Right atrium auricular region (tissue), 2 donors: Measurements from ENCODE around the gene ISG15. TPM values are rescaled to one million over a fixed set of nuclear protein-coding genes. Genes with fewer than 3 reads are reported as not detected.

Experiments used
- DNase-seq: peaks from one replicate; pipeline ENCODE4 v3.0.0-alpha.2; 2019; ENCODE audit warnings: low spot score
- H3K27ac ChIP-seq, 2 donors: fragments of 200-600 bp; sonication (generic); 1 replicate in 1 of 2; 2 replicates in 1 of 2; pipeline ENCODE4 v1.5.1; 2016 to 2019
- H3K27me3 ChIP-seq, 2 donors: fragments of 200-600 bp; sonication (generic); one replicate each; pipeline versions ENCODE4 v1.5.1 to v1.6.0; 2017 to 2019
- H3K36me3 ChIP-seq: fragments of 200-600 bp; sonication (generic); one replicate; pipeline ENCODE4 v1.5.1; 2016
- H3K4me1 ChIP-seq, 2 donors: fragments of 200-600 bp; sonication (generic); one replicate each; pipeline versions ENCODE4 v1.5.1 to v1.6.0; 2017 to 2019
- H3K4me3 ChIP-seq, 2 donors: fragments of 200-600 bp; sonication (generic); 1 replicate in 1 of 2; 2 replicates in 1 of 2; pipeline ENCODE4 v1.5.1; 2017 to 2019; ENCODE audit warnings: mild to moderate bottlenecking in 1 of 2, moderate library complexity in 1 of 2
- H3K9me3 ChIP-seq, 2 donors: fragments of 200-600 bp; sonication (generic); one replicate each; pipeline ENCODE4 v1.5.1; 2019
- total RNA-seq, 2 donors: library from RNA; depleted of rRNA; stranded (reverse); fragments of >200 nt; gene quantifications; one replicate each; pipeline ENCODE4 v1.1.0, GENCODE V29; 2016
- TF ChIP-seq, protein P1 (sequence below), 2 donors: fragments of 200-600 bp; sonication (generic); IDR thresholded peaks; one replicate each; pipeline ENCODE4 v1.5.1; 2019; ENCODE audit warnings: antibody characterized with exemption in 2 of 2

ISG15 gene
- total RNA-seq, 2 donors from 2014 or later, result 26.8 to 32.2 TPM

DNA sequence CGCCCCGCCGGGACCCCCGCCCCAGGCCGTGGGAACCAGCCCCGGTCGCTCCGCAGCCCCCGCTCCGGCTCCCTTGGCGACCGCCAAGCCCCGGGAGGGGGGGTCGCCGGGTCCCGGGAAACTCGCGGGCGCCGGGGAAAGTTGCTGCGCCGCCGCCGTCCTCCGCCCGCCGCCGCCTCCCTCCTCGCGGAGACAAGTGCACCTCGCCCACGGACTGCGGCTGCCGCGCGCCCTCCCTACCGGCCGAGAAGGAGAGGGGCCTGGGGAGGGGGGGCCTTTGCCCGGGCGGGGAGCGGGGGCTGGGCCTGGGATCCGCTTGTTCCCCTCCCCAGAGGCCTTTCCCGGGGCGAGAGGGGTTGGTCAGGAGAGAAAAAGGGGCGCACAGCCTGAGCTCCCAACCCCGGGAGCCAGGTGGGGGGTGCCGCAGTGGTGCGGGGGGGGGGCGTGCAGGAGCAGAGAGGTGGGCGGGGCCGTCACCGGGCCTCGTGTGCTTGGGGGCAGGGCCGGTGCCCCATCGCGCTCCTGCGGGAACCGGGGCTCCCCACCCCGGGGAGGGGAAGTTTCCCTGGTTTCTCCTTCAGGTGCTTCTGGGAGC, 7.2 kb downstream of the ISG15 start:
- H3K4me1 ChIP-seq, result peaks cover 0 to 43% of the 10 kb centered on the region in 2 donors
- no peaks in the 10 kb centered on the region for H3K27me3 ChIP-seq
- peak overlapping the region; percentile 87 to 94 for H3K27ac ChIP-seq
- H3K4me3 ChIP-seq, result peak overlapping the region; percentile 69 to 76
- TF ChIP-seq, protein P1, sequence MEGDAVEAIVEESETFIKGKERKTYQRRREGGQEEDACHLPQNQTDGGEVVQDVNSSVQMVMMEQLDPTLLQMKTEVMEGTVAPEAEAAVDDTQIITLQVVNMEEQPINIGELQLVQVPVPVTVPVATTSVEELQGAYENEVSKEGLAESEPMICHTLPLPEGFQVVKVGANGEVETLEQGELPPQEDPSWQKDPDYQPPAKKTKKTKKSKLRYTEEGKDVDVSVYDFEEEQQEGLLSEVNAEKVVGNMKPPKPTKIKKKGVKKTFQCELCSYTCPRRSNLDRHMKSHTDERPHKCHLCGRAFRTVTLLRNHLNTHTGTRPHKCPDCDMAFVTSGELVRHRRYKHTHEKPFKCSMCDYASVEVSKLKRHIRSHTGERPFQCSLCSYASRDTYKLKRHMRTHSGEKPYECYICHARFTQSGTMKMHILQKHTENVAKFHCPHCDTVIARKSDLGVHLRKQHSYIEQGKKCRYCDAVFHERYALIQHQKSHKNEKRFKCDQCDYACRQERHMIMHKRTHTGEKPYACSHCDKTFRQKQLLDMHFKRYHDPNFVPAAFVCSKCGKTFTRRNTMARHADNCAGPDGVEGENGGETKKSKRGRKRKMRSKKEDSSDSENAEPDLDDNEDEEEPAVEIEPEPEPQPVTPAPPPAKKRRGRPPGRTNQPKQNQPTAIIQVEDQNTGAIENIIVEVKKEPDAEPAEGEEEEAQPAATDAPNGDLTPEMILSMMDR (IDR thresholded peaks at IDR 0.05), result no peak
- H3K36me3 ChIP-seq, result no peaks in the 10 kb centered on the region
- H3K9me3 ChIP-seq, result no peaks in the 10 kb centered on the region
- DNase-seq, result no peak

DNA sequence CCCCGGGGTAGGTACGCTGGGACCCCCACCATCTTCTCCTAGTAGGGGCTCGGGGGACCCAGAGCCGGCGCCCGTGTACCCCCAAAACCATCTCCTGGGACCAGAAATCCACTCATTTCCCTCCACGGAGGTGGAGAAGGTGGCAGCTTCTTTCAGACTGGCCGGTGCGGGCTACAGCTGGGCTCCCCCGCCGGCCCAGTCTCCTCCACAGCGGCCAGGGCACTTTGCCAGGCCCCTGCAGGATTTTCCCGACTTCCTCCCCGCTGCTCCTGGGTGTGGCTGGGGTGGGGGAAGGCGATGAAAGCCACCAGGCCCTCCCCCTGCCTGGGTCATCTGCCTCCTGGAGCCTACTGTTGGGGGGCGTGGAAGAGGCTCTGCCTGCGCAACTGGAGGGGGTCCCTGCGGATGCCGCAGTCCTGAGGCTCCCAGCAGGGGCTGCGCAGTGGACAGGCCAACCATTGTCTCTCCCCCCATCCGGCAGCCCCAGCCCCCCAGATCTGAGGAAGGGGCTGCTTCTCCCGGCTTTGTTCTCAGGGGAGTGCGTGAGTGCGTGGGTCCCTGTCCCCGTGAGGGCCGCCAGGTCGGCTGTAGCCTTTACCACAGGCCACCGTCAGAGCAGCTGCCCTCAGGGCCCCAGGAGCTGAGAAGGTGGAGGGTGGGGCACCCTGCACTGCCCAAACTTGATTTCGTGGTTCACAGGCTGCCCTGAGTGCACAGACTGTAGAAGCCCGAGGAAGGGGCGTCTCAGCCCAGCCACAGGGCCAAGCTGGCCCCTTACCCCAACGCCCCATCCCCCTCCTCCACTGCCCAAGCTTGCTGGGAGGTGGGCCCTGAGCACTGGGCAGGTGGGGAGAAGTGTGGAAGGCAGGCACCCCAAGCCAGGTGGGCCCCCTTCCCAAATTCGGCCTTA, 8.0 kb downstream of the ISG15 start:
- DNase-seq, result no peak
- Histone ChIP-seq H3K36me3 (no peaks in the 10 kb centered on the region), H3K27ac (peak overlapping the region in 1 of 2 donors; percentile 87), H3K4me1 (peaks cover 0 to 51% of the 10 kb centered on the region in 2 donors), H3K27me3 (no peaks in the 10 kb centered on the region), H3K9me3 (no peaks in the 10 kb centered on the region), H3K4me3 (peak overlapping the region; percentile 69 to 76)
- TF ChIP-seq, protein P1 (IDR thresholded peaks at IDR 0.05), result no peak

DNA sequence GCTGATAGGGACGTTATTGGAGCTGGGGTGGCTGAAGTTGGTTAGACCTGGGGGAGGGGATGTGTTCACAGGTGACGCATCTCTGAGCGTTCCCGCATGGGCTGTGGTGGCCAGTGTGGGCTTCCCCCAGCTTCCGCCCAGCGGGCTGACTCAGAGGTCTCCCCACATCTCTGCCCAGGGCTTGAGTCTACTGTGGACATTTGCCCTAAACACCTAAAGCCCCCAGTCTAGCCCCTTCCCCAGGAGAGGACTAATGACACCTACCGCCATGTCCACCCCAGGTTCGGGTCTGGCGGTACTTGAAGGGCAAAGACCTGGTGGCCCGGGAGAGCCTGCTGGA, 8.6 kb downstream of the ISG15 start:
- peaks cover 0 to 57% of the 10 kb centered on the region in 2 donors for H3K4me1 ChIP-seq
- no peaks in the 10 kb centered on the region for H3K27me3 ChIP-seq
- no peak overlapping the region for H3K27ac ChIP-seq
- no peaks in the 10 kb centered on the region for H3K9me3 ChIP-seq
- DNase-seq, result no peak
- no peaks in the 10 kb centered on the region for H3K36me3 ChIP-seq
- H3K4me3 ChIP-seq, result no peak overlapping the region
- TF ChIP-seq, protein P1 (IDR thresholded peaks at IDR 0.05), result no peak

DNA sequence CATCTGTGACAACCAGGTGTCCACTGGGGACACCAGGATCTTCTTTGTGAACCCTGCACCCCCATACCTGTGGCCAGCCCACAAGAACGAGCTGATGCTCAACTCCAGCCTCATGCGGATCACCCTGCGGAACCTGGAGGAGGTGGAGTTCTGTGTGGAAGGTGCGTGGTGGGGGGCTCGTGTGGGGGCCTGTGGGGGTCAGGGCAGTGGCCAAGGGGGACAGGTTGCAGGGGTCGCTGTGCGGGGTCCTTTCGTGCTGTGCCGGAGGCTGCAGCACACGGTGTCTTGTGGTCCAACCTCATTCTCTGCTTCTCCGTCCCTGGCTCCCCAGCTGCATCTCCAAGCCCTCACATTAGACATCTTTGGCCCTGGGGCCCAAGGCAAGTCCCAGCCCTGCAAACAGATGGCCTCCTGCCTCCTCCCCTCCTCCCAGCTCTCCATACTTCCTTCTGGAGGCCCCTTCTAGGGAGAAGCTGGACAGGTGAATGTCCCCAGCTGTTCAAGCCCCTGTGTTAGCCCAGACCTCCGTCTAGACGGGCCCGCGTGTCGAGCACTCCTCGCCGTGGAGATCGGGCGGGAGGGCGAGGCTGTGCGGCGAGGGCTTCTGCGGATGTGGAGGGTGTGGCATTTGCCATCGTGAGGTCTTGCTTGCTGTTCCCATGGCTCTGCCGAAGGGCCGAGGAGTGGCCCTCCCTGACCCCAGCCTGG, 9.2 kb downstream of the ISG15 start:
- TF ChIP-seq, protein P1 (IDR thresholded peaks at IDR 0.05), result no peak
- H3K27me3 ChIP-seq, result no peaks in the 10 kb centered on the region
- H3K36me3 ChIP-seq, result no peaks in the 10 kb centered on the region
- H3K27ac ChIP-seq, result no peak overlapping the region
- DNase-seq, result no peak
- no peaks in the 10 kb centered on the region for H3K9me3 ChIP-seq
- no peak overlapping the region for H3K4me3 ChIP-seq
- H3K4me1 ChIP-seq, result peaks cover 0 to 58% of the 10 kb centered on the region in 2 donors

DNA sequence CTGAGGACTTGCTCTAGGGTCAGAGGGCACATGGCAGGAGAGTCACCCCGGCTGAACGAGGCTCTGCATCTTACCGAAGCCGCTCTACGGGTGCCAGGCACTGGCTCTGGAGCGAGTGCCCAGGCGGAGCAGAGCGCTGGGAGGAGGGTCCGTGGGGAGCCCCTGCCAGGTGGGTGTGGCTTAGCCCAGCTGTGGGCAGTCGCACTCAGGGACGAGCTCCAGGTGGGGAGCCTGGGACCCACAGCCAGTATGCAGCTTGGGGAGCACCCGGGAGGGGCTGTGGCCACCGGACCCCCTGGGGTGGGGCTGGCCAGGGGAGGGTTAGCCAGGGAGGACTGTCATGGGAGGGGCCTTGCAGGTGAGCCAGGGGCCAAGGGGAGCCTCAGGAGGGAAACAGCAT, 10.4 kb downstream of the ISG15 start:
- TF ChIP-seq, protein P1 (IDR thresholded peaks at IDR 0.05), result no peak
- no peak overlapping the region for H3K4me3 ChIP-seq
- no peaks in the 10 kb centered on the region for H3K9me3 ChIP-seq
- DNase-seq, result no peak
- H3K27me3 ChIP-seq, result no peaks in the 10 kb centered on the region
- no peaks in the 10 kb centered on the region for H3K36me3 ChIP-seq
- H3K27ac ChIP-seq, result no peak overlapping the region
- peaks cover 0 to 58% of the 10 kb centered on the region in 2 donors for H3K4me1 ChIP-seq
